B cell (primary cell): ENCODE data around the gene HUS1B. TPM values are rescaled to one million over a fixed set of nuclear protein-coding genes. Genes with fewer than 3 reads are reported as not detected.

Experiments
- ATAC-seq: fragments of 200-7000 bp; cut with Tn5 transposase; one replicate; pipeline ENCODE4 v1.10.0; 2021; ENCODE audit warnings: low read depth, mild to moderate bottlenecking, moderate number of reproducible peaks, moderate library complexity
- CTCF ChIA-PET: fragments of 350-600 bp; sonication (Branson Sonifier 250); formaldehyde crosslinking; loops from one replicate; lab custom pipeline; 2021; ENCODE audit warnings: antibody characterized with exemption, inconsistent platforms; lab: Charles Lee
- POLR2A ChIA-PET: fragments of 350-600 bp; sonication (Branson Sonifier 250); formaldehyde crosslinking; loops from one replicate; lab custom pipeline; 2021; ENCODE audit warnings: antibody characterized with exemption; lab: Charles Lee
- DNase-seq: peaks from one replicate; pipeline ENCODE4 v3.0.0; 2013
- H2AFZ ChIP-seq: 2 replicates; pipeline ENCODE4 v1.6.1; 2012; ENCODE audit warnings: mild to moderate bottlenecking, low read depth, low read length; ENCODE audit not compliant: insufficient read depth, poor library complexity, severe bottlenecking
- H3K27ac ChIP-seq, 2 donors: 1 replicate in 1 of 2; 2 replicates in 1 of 2; pipeline ENCODE4 v1.5.1; 2012 to 2013; ENCODE audit warnings: low read length in 2 of 2, mild to moderate bottlenecking in 2 of 2, moderate library complexity in 1 of 2
- H3K27me3 ChIP-seq, 4 experiments: fragments of 200-600 bp in 1 of 4; sonication (generic) in 1 of 4; replicated peaks in 1 of 4; 1 replicate in 2 of 4; 2 replicates in 2 of 4; pipeline versions ENCODE4 v1.6.1 to v1.7.0; 2013 to 2016; ENCODE audit warnings: low read length in 3 of 4, mild to moderate bottlenecking in 2 of 4, mixed read lengths in 1 of 4, moderate library complexity in 1 of 4; ENCODE audit not compliant: insufficient read depth in 4 of 4, control insufficient read depth in 3 of 4; ENCODE audit errors: control extremely low read depth in 1 of 4
- H3K36me3 ChIP-seq, 2 experiments: replicated peaks in 1 of 2; 1 replicate in 1 of 2; 2 replicates in 1 of 2; pipeline versions ENCODE4 v1.6.1 to v1.7.1; 2013; ENCODE audit warnings: low read length in 1 of 2; ENCODE audit not compliant: insufficient read depth in 2 of 2, control insufficient read depth in 1 of 2; ENCODE audit errors: control extremely low read depth in 1 of 2, extremely low read depth in 1 of 2
- H3K4me1 ChIP-seq, 2 donors: fragments of 200-600 bp in 1 of 2; sonication (generic) in 1 of 2; 1 replicate in 1 of 2; 2 replicates in 1 of 2; pipeline versions ENCODE4 v1.5.1 to v1.6.1; 2013 to 2017; ENCODE audit warnings: low read length in 2 of 2; ENCODE audit not compliant: control insufficient read depth in 2 of 2, insufficient read depth in 2 of 2
- H3K4me2 ChIP-seq: replicated peaks from 2 replicates; pipeline ENCODE3; 2012; ENCODE audit warnings: mild to moderate bottlenecking, low read depth, low read length; ENCODE audit not compliant: poor library complexity, severe bottlenecking
- H3K4me3 ChIP-seq, 5 experiments: fragments of 200-600 bp in 1 of 5; sonication (generic) in 1 of 5; 1 replicate in 3 of 5; 2 replicates in 2 of 5; pipeline versions ENCODE4 v1.5.1 to v1.7.0; 2011 to 2016; ENCODE audit warnings: low read length in 4 of 5, mild to moderate bottlenecking in 4 of 5, low read depth in 2 of 5, control low read depth in 1 of 5, moderate library complexity in 1 of 5; ENCODE audit not compliant: insufficient read depth in 1 of 5; ENCODE audit errors: control extremely low read depth in 1 of 5, extremely low read depth in 1 of 5
- H3K79me2 ChIP-seq: fragments of 200-600 bp; sonication (generic); one replicate; pipeline ENCODE4 v1.6.0; 2016; ENCODE audit warnings: low read length; ENCODE audit not compliant: control insufficient read depth, insufficient read depth
- H3K9ac ChIP-seq: fragments of 200-600 bp; sonication (generic); 2 replicates; pipeline ENCODE4 v1.6.1; 2017; ENCODE audit warnings: mild to moderate bottlenecking, low read length, moderate library complexity
- H3K9me3 ChIP-seq, 3 donors: one replicate each; pipeline versions ENCODE4 v1.6.1 to v1.7.1; 2013; ENCODE audit warnings: low read length in 2 of 3; ENCODE audit not compliant: control insufficient read depth in 2 of 3, insufficient read depth in 1 of 3; ENCODE audit errors: control extremely low read depth in 1 of 3
- H4K20me1 ChIP-seq: 2 replicates; pipeline ENCODE4 v1.6.0; 2012; ENCODE audit warnings: mild to moderate bottlenecking, low read length; ENCODE audit not compliant: insufficient read depth, control insufficient read depth, poor library complexity, severe bottlenecking
- H3K27ac Mint-ChIP-seq: one replicate; pipeline ENCODE4 v1.8.0; 2021; ENCODE audit warnings: mixed read lengths
- H3K27me3 Mint-ChIP-seq: one replicate; pipeline ENCODE4 v1.8.0; 2021; ENCODE audit warnings: mixed read lengths
- H3K4me1 Mint-ChIP-seq: one replicate; pipeline ENCODE4 v1.8.0; 2021; ENCODE audit warnings: mixed read lengths
- H3K4me3 Mint-ChIP-seq: one replicate; pipeline ENCODE4 v1.8.0; 2021; ENCODE audit warnings: mixed read lengths
- H3K9me3 Mint-ChIP-seq: one replicate; pipeline ENCODE4 v1.8.0; 2022; ENCODE audit warnings: mixed read lengths; ENCODE audit not compliant: insufficient read depth
- CTCF ChIP-seq: fragments of 200-600 bp; IDR thresholded peaks from one replicate; pipeline ENCODE4 v1.8.0; 2022; ENCODE audit warnings: antibody characterized with exemption, mild to moderate bottlenecking
- EZH2 ChIP-seq: IDR thresholded peaks from 2 replicates; pipeline ENCODE4 v1.6.1; 2012; ENCODE audit warnings: borderline replicate concordance, low read depth, mild to moderate bottlenecking, moderate library complexity, low read length; ENCODE audit not compliant: insufficient read depth, poor library complexity, severe bottlenecking
- WGBS: methylation state at CpG from one replicate; pipeline ENCODE4 v1.1.5; 2013; ENCODE audit warnings: missing lambda C conversion rate; ENCODE audit not compliant: insufficient coverage; 5-methylcytosine and 5-hydroxymethylcytosine counted together
- intact Hi-C: fragments of 100-400 bp; cut with micrococcal nuclease; formaldehyde crosslinking; loops from one replicate; pipeline ENCODE4 v1.10.0; 2022
- polyA plus RNA-seq: library from polyadenylated mRNA; depleted of rRNA; stranded (reverse); fragments of >200 nt; gene quantifications from 2 replicates; pipeline ENCODE4 v1.2.3, GENCODE V29; 2012
- total RNA-seq, 2 donors: library from RNA; stranded (reverse); fragments of 120-200 nt in 1 of 2; gene quantifications; 1 replicate in 1 of 2; 2 replicates in 1 of 2; pipeline versions ENCODE4 v1.2.3 to v1.2.4, GENCODE V29; 2013 to 2022

The HUS1B gene
- total and polyA plus RNA-seq, 2 donors (not counting 1 experiment from before 2014, with no cell fraction given), result 2.9 to 4.4 TPM

- Histone ChIP-seq H3K4me2 (no peak overlapping the region), H3K27ac (no peak overlapping the region), H2AFZ (no peak overlapping the region)
Measured at GRCh38 chr6:703552-703951, 46.7 kb upstream of the HUS1B start.

More at GRCh38 chr6:703552-703951, 46.7 kb upstream of the HUS1B start:
- DNase-seq (no peak), ATAC-seq (no peak)
- H3K27me3 Mint-ChIP-seq, result peaks cover 11% of the 10 kb centered on the region
- no peak overlapping the region for H3K4me3 ChIP-seq
- ChIA-PET POLR2A (no interaction called here), CTCF (interaction anchor here (0.7 to 3.1 kb wide), 2 partner anchors 8 to 129 kb away, joined by 4 to 10 read pairs; no protein-coding TSS in a partner anchor)
- no peaks in the 10 kb centered on the region for H3K9me3 ChIP-seq
- no peaks in the 10 kb centered on the region for H3K27me3 ChIP-seq
- no peaks in the 10 kb centered on the region for H3K4me1 Mint-ChIP-seq
- no peaks in the 10 kb centered on the region for H3K9me3 Mint-ChIP-seq
- no peak overlapping the region for H3K27ac Mint-ChIP-seq
- no peak for TF ChIP-seq EZH2
- no peak for TF ChIP-seq CTCF
- no peaks in the 10 kb centered on the region for H3K36me3 ChIP-seq
- no peaks in the 10 kb centered on the region for H3K4me1 ChIP-seq
- no CpG with 5 or more reads among the region's 3 CpGs for WGBS
- no peak overlapping the region for H3K4me3 Mint-ChIP-seq
- intact Hi-C loops, result no loop called here
- H3K9ac ChIP-seq, result no peak overlapping the region
- no peaks in the 10 kb centered on the region for H4K20me1 ChIP-seq
- H3K79me2 ChIP-seq, result no peaks in the 10 kb centered on the region
